H1 (cell line): ENCODE data around the gene HORMAD2. TPM values are rescaled to one million over a fixed set of nuclear protein-coding genes. Genes with fewer than 3 reads are reported as not detected.

Source experiments
- CTCF ChIA-PET: fragments of 300-600 bp; sonication (Branson Sonifier 250); formaldehyde crosslinking; loops from one replicate; lab custom pipeline; 2021; ENCODE audit not compliant: partially characterized antibody; lab: Charles Lee
- POLR2A ChIA-PET: fragments of 300-600 bp; sonication (Branson Sonifier 250); formaldehyde crosslinking; loops from one replicate; lab custom pipeline; 2021; ENCODE audit warnings: inconsistent platforms; ENCODE audit not compliant: partially characterized antibody; lab: Charles Lee
- DNase-seq, 2 experiments: peaks; one replicate each; pipeline versions ENCODE4 v3.0.0 to v3.0.0-alpha.2; 2010 to 2022; ENCODE audit warnings: low spot score in 2 of 2, low read depth in 1 of 2, mixed read lengths in 1 of 2
- FAIRE-seq: peaks from 2 replicates; lab custom pipeline; 2011; peaks lifted over from hg19 to GRCh38; lab: Jason Lieb, UNC
- H2AFZ ChIP-seq: 2 replicates; pipeline ENCODE4 v1.8.1; 2012; ENCODE audit warnings: low read length, inconsistent platforms
- H2AK5ac ChIP-seq: 2 replicates; pipeline ENCODE4 v1.6.1; 2013; ENCODE audit warnings: low read depth, low read length
- H2BK120ac ChIP-seq: replicated peaks from 2 replicates; pipeline ENCODE3; 2013; ENCODE audit warnings: low read depth, low read length, inconsistent platforms
- H2BK12ac ChIP-seq: 2 replicates; pipeline ENCODE4 v1.6.1; 2013; ENCODE audit warnings: low read depth, low read length
- H2BK15ac ChIP-seq: 2 replicates; pipeline ENCODE4 v1.6.1; 2013; ENCODE audit warnings: low read length
- H2BK20ac ChIP-seq: 2 replicates; pipeline ENCODE4 v1.6.1; 2013; ENCODE audit warnings: low read length
- H2BK5ac ChIP-seq: 2 replicates; pipeline ENCODE4 v1.6.1; 2013; ENCODE audit warnings: low read depth, low read length
- H3K14ac ChIP-seq: 2 replicates; pipeline ENCODE4 v1.6.1; 2013; ENCODE audit warnings: inconsistent platforms; ENCODE audit not compliant: insufficient read length
- H3K18ac ChIP-seq: 2 replicates; pipeline ENCODE4 v1.6.1; 2013; ENCODE audit warnings: low read length; ENCODE audit errors: extremely low read depth
- H3K23ac ChIP-seq: 2 replicates; pipeline ENCODE4 v1.6.1; 2013; ENCODE audit warnings: inconsistent platforms; ENCODE audit not compliant: insufficient read length
- H3K23me2 ChIP-seq: 2 replicates; pipeline ENCODE4 v1.6.1; 2013; ENCODE audit warnings: low read depth, low read length
- H3K27ac ChIP-seq: 2 replicates; pipeline ENCODE4 v1.6.1; 2011; ENCODE audit warnings: low read depth, low read length, inconsistent platforms
- H3K27me3 ChIP-seq, 4 experiments: replicated peaks in 1 of 4; 1 replicate in 1 of 4; 2 replicates in 3 of 4; pipeline versions ENCODE4 v1.6.1 to v1.8.1; 2011 to 2013; ENCODE audit warnings: low read length in 3 of 4, mild to moderate bottlenecking in 3 of 4, inconsistent platforms in 2 of 4, mixed read lengths in 2 of 4, moderate library complexity in 1 of 4; ENCODE audit not compliant: control insufficient read depth in 3 of 4, insufficient read depth in 3 of 4; ENCODE audit errors: extremely low read depth in 1 of 4
- H3K36me3 ChIP-seq, 4 experiments: 2 replicates each; pipeline versions ENCODE4 v1.6.1 to v1.8.1; 2011 to 2013; ENCODE audit warnings: mild to moderate bottlenecking in 4 of 4, low read length in 3 of 4, moderate library complexity in 2 of 4, control low read depth in 1 of 4, inconsistent platforms in 1 of 4; ENCODE audit not compliant: insufficient read depth in 4 of 4, control insufficient read depth in 2 of 4
- H3K4ac ChIP-seq: replicated peaks from 2 replicates; pipeline ENCODE3; 2013; ENCODE audit warnings: low read length, low read depth, mixed read lengths, inconsistent platforms; ENCODE audit not compliant: insufficient read length
- H3K4me1 ChIP-seq, 4 experiments: replicated peaks in 1 of 4; 1 replicate in 1 of 4; 2 replicates in 3 of 4; pipeline versions ENCODE4 v1.6.1 to v1.8.1; 2011 to 2013; ENCODE audit warnings: low read length in 3 of 4, inconsistent platforms in 2 of 4, mixed read lengths in 1 of 4; ENCODE audit not compliant: insufficient read depth in 4 of 4, control insufficient read depth in 3 of 4
- H3K4me2 ChIP-seq, 2 experiments: 2 replicates each; pipeline versions ENCODE4 v1.6.1 to v1.8.1; 2011 to 2013; ENCODE audit warnings: low read depth in 2 of 2, low read length in 2 of 2, control low read depth in 1 of 2, inconsistent platforms in 1 of 2, mild to moderate bottlenecking in 1 of 2; ENCODE audit not compliant: insufficient read depth in 1 of 2
- H3K4me3 ChIP-seq, 4 experiments: fragments of 200-600, 300-600 bp in 1 of 4; sonication (generic), shearing (Covaris generic), sonication (Bioruptor Twin) in 1 of 4; 2 replicates each; pipeline versions ENCODE4 v1.5.1 to v1.8.1; 2011 to 2016; ENCODE audit warnings: low read length in 4 of 4, low read depth in 3 of 4, control low read depth in 2 of 4, inconsistent platforms in 2 of 4, mild to moderate bottlenecking in 2 of 4, mixed read lengths in 1 of 4, moderate library complexity in 1 of 4; ENCODE audit not compliant: insufficient read depth in 2 of 4; ENCODE audit errors: extremely low read depth in 1 of 4
- H3K56ac ChIP-seq: replicated peaks from 2 replicates; pipeline ENCODE3; 2013; ENCODE audit warnings: low read depth, mild to moderate bottlenecking, mixed read lengths, low read length, inconsistent platforms; ENCODE audit not compliant: insufficient read length
- H3K79me1 ChIP-seq: 2 replicates; pipeline ENCODE4 v1.6.1; 2013; ENCODE audit warnings: low read depth, low read length, control low read depth
- H3K79me2 ChIP-seq, 2 experiments: 2 replicates each; pipeline versions ENCODE4 v1.6.1 to v1.8.1; 2012 to 2013; ENCODE audit warnings: low read length in 2 of 2, mild to moderate bottlenecking in 2 of 2, inconsistent platforms in 1 of 2; ENCODE audit not compliant: insufficient read depth in 2 of 2, control insufficient read depth in 1 of 2
- H3K9ac ChIP-seq, 4 experiments: replicated peaks in 1 of 4; 1 replicate in 1 of 4; 2 replicates in 3 of 4; pipeline versions ENCODE4 v1.6.1 to v1.8.1; 2011 to 2013; ENCODE audit warnings: low read depth in 3 of 4, low read length in 3 of 4, control low read depth in 2 of 4, mild to moderate bottlenecking in 2 of 4, moderate library complexity in 2 of 4, inconsistent platforms in 1 of 4; ENCODE audit errors: extremely low read depth in 1 of 4
- H3K9me3 ChIP-seq, 2 experiments: 2 replicates each; pipeline versions ENCODE4 v1.6.1 to v1.8.1; 2012 to 2013; ENCODE audit warnings: mild to moderate bottlenecking in 2 of 2, moderate library complexity in 2 of 2, control low read depth in 1 of 2, inconsistent platforms in 1 of 2, low read depth in 1 of 2, low read length in 1 of 2, mixed read lengths in 1 of 2; ENCODE audit not compliant: insufficient read depth in 2 of 2
- H4K20me1 ChIP-seq, 2 experiments: replicated peaks in 1 of 2; 2 replicates each; pipeline versions ENCODE3 to v1.8.1; 2011 to 2013; ENCODE audit warnings: inconsistent platforms in 2 of 2, low read length in 2 of 2, mild to moderate bottlenecking in 1 of 2; ENCODE audit not compliant: insufficient read depth in 2 of 2, control insufficient read depth in 1 of 2
- H4K5ac ChIP-seq: 2 replicates; pipeline ENCODE4 v1.6.1; 2013; ENCODE audit warnings: low read length, low read depth, mixed read lengths, inconsistent platforms; ENCODE audit not compliant: insufficient read length
- H4K8ac ChIP-seq: 2 replicates; pipeline ENCODE4 v1.8.0; 2013; ENCODE audit warnings: mild to moderate bottlenecking, moderate library complexity, low read length, inconsistent platforms; ENCODE audit not compliant: insufficient read depth; ENCODE audit errors: extremely low read depth
- H4K91ac ChIP-seq: replicated peaks from 2 replicates; pipeline ENCODE3; 2013; ENCODE audit warnings: low read length, mixed read lengths, inconsistent platforms; ENCODE audit not compliant: insufficient read length
- BRCA1 ChIP-seq: IDR thresholded peaks from 2 replicates; pipeline ENCODE4 v1.6.1; 2012; ENCODE audit warnings: low read depth, low read length, improper control_type of control experiment
- KDM4A ChIP-seq: IDR thresholded peaks from one replicate; pipeline ENCODE4 v1.7.1; 2012; ENCODE audit warnings: low read depth, mild to moderate bottlenecking, moderate library complexity, low read length, inconsistent platforms; ENCODE audit not compliant: severe bottlenecking
- RBBP5 ChIP-seq: IDR thresholded peaks from 2 replicates; pipeline ENCODE4 v1.7.1; 2012; ENCODE audit warnings: low read depth, mild to moderate bottlenecking, inconsistent platforms, low read length, moderate library complexity, borderline replicate concordance
- SP2 ChIP-seq: IDR thresholded peaks from 2 replicates; pipeline ENCODE4 v1.6.1; 2012; ENCODE audit warnings: mild to moderate bottlenecking, low read length, inconsistent platforms
- SP4 ChIP-seq: IDR thresholded peaks from 2 replicates; pipeline ENCODE4 v1.6.1; 2012; ENCODE audit warnings: low read length, inconsistent platforms
- TEAD4 ChIP-seq: IDR thresholded peaks from 2 replicates; pipeline ENCODE4 v1.6.1; 2012; ENCODE audit warnings: low read depth, low read length, inconsistent platforms, mixed read lengths
- WGBS, 2 experiments: shearing (Covaris generic) in 1 of 2; methylation state at CpG; one replicate each; pipeline versions ENCODE4 v1.1.6 to v1.1.7; 2013 to 2015; ENCODE audit warnings: low lambda C conversion rate in 2 of 2, mixed read lengths in 2 of 2, inconsistent platforms in 1 of 2, low coverage in 1 of 2, missing lambda C conversion rate in 1 of 2; ENCODE audit not compliant: insufficient replicate concordance in 2 of 2, insufficient coverage in 1 of 2, insufficient read length in 1 of 2; ENCODE audit errors: extremely low coverage in 1 of 2, missing lambda C conversion rate in 1 of 2; 5-methylcytosine and 5-hydroxymethylcytosine counted together
- polyA plus RNA-seq, 7 experiments: library from polyadenylated mRNA; depleted of rRNA in 3 of 7; stranded (reverse) in 5 of 7; unstranded in 2 of 7; fragments of >200 nt in 5 of 7; fragments of 200-250 nt in 2 of 7; gene quantifications; 1 replicate in 5 of 7; 2 replicates in 1 of 7; 4 replicates in 1 of 7; pipeline versions ENCODE4 v1.2.1 to v1.2.3, GENCODE V29; 2011 to 2013; ENCODE audit warnings: missing spikeins in 2 of 7, mixed read lengths in 2 of 7
- total RNA-seq: library from RNA; stranded (reverse); fragmentation: NEBNext Ultra II Directional; extraction: Animal tissue kit (Norgen Biotek cat#: 25700); gene quantifications from 2 replicates; pipeline ENCODE4 v1.2.1, GENCODE V29; 2021

HORMAD2 gene
- total and polyA plus RNA-seq, 2 of the 8 experiments (the other 6 are each of a cell fraction or from before 2014, with no cell fraction given): 0.03 TPM; not detected in 1

GRCh38 chr22:30123463-30123862, 43.2 kb downstream of the HORMAD2 start:
- CTCF ChIA-PET: interaction anchor here (1.1 kb wide), 1 partner anchor 16 kb away, joined by 7 read pairs; no protein-coding TSS in a partner anchor

More at GRCh38 chr22:30123463-30123862, 43.2 kb downstream of the HORMAD2 start:
- H4K8ac ChIP-seq: no peak overlapping the region
- no peak for DNase-seq
- H2BK12ac ChIP-seq: no peak overlapping the region
- no peak overlapping the region for H2BK15ac ChIP-seq
- no peak overlapping the region for H3K4ac ChIP-seq
- no peaks in the 10 kb centered on the region for H3K79me2 ChIP-seq
- no peak overlapping the region for H4K91ac ChIP-seq
- no peak overlapping the region for H3K23ac ChIP-seq
- H3K36me3 ChIP-seq: no peaks in the 10 kb centered on the region
- H3K23me2 ChIP-seq: no peaks in the 10 kb centered on the region
- H4K5ac ChIP-seq: no peak overlapping the region
- no peak overlapping the region for H2BK5ac ChIP-seq
- no peak overlapping the region for H2AFZ ChIP-seq
- H3K18ac ChIP-seq: no peak overlapping the region
- no peaks in the 10 kb centered on the region for H3K9me3 ChIP-seq
- POLR2A ChIA-PET: no interaction called here
- no peaks in the 10 kb centered on the region for H3K79me1 ChIP-seq
- no peak overlapping the region for H3K14ac ChIP-seq
- TF ChIP-seq RBBP5 (no peak), KDM4A (no peak), TEAD4 (no peak), SP4 (no peak), BRCA1 (no peak), SP2 (no peak)
- TF ChIP-seq, all 59 proteins: peak for 0
- Histone ChIP-seq H4K20me1 (no peaks in the 10 kb centered on the region), H3K56ac (no peak overlapping the region), H3K27ac (no peak overlapping the region), H3K4me3 (no peak overlapping the region), H3K4me1 (no peaks in the 10 kb centered on the region), H2AK5ac (no peak overlapping the region), H2BK120ac (no peak overlapping the region), H3K27me3 (no peaks in the 10 kb centered on the region), H2BK20ac (no peak overlapping the region), H3K9ac (no peak overlapping the region), H3K4me2 (no peak overlapping the region)
- WGBS, 2 experiments: 94% methylated on average over 1 of the region's 1 CpG; no CpG with 5 or more reads in 1 of the 2 experiments
- FAIRE-seq: no peak
